ENCODE data around the gene PPRC1. TPM values are rescaled to one million over a fixed set of nuclear protein-coding genes. Genes with fewer than 3 reads are reported as not detected.

PPRC1 gene
- total and polyA plus RNA-seq, 2 experiments from 2014 or later: 43.2 to 67.5 TPM

GRCh38 chr10:102150970-102151773 lies 18.3 kb downstream of the PPRC1 start (continued):
- TF ChIP-seq ZNF462 (CRISPR knock-in tag; IDR thresholded peaks at IDR 0.05) (no peak), CTCF (conservative IDR thresholded peaks at IDR 0.05; ENCODE audit: low read depth in 2 of 2) (no peak), ZNF114 (CRISPR knock-in tag; IDR thresholded peaks at IDR 0.05) (no peak)

- H2AFZ ChIP-seq: no peak within 1 kb of the TSS
- peaks cover 22% of the 10 kb centered on the region for H3K4me1 Mint-ChIP-seq
- peaks cover 54% of the 10 kb centered on the region for H3K79me2 ChIP-seq (replicated peaks; ENCODE audit: insufficient read depth)
- no peak for TF ChIP-seq ZNF331 (CRISPR knock-in tag; IDR thresholded peaks at IDR 0.05; ENCODE audit: low read depth)
- TF ChIP-seq, protein P1, sequence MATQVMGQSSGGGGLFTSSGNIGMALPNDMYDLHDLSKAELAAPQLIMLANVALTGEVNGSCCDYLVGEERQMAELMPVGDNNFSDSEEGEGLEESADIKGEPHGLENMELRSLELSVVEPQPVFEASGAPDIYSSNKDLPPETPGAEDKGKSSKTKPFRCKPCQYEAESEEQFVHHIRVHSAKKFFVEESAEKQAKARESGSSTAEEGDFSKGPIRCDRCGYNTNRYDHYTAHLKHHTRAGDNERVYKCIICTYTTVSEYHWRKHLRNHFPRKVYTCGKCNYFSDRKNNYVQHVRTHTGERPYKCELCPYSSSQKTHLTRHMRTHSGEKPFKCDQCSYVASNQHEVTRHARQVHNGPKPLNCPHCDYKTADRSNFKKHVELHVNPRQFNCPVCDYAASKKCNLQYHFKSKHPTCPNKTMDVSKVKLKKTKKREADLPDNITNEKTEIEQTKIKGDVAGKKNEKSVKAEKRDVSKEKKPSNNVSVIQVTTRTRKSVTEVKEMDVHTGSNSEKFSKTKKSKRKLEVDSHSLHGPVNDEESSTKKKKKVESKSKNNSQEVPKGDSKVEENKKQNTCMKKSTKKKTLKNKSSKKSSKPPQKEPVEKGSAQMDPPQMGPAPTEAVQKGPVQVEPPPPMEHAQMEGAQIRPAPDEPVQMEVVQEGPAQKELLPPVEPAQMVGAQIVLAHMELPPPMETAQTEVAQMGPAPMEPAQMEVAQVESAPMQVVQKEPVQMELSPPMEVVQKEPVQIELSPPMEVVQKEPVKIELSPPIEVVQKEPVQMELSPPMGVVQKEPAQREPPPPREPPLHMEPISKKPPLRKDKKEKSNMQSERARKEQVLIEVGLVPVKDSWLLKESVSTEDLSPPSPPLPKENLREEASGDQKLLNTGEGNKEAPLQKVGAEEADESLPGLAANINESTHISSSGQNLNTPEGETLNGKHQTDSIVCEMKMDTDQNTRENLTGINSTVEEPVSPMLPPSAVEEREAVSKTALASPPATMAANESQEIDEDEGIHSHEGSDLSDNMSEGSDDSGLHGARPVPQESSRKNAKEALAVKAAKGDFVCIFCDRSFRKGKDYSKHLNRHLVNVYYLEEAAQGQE (IDR thresholded peaks at IDR 0.05; ENCODE audit: unreplicated experiment): no peak
- TF ChIP-seq CREB1 (CRISPR knock-in tag; IDR thresholded peaks at IDR 0.05; ENCODE audit: low read depth): peak; percentile 99
- no peak for TF ChIP-seq NANOG (IDR thresholded peaks at IDR 0.05; ENCODE audit: borderline replicate concordance)
- TF ChIP-seq STAT1 (IDR thresholded peaks at IDR 0.05; ENCODE audit: unreplicated experiment): no peak
- TF ChIP-seq EZH2phosphoT487 (IDR thresholded peaks at IDR 0.05; ENCODE audit: unreplicated experiment): no peak
- TF ChIP-seq POLR2AphosphoS5 (IDR thresholded peaks at IDR 0.05; ENCODE audit: low read depth): peak; percentile 98
- TF ChIP-seq EZH2 (IDR thresholded peaks at IDR 0.05; ENCODE audit: low read depth, unreplicated experiment): no peak
- TF ChIP-seq ZNF114 (CRISPR knock-in tag; IDR thresholded peaks at IDR 0.05): no peak; the same call in 1 of the 2 replicates
Observed at GRCh38 chr10:102151774-102152544, 19.1 kb downstream of the PPRC1 start, which contains the start of gene NOLC1. NOLC1 (plus strand) TSS chr10:102152389; CDS start chr10:102152411, 22 bp downstream.

More at GRCh38 chr10:102151774-102152544, 19.1 kb downstream of the PPRC1 start, which contains the start of gene NOLC1:
- Mint-ChIP-seq H3K27ac (peak within 1 kb of the TSS; percentile 99), H3K4me3 (peak within 1 kb of the TSS; percentile 96), H3K27me3 (ENCODE audit: insufficient read depth, low read depth, poor library complexity) (peaks cover 11% of the 10 kb centered on the region), H3K36me3 (ENCODE audit: low read depth) (peaks cover 92% of the 10 kb centered on the region), H3K9me3 (no peaks in the 10 kb centered on the region)
- Histone ChIP-seq H3K36me3 (ENCODE audit: insufficient read depth) (peaks cover 48% of the 10 kb centered on the region), H3K4me3 (peak within 1 kb of the TSS; percentile 84), H4K20me1 (replicated peaks; ENCODE audit: insufficient read depth) (peaks cover 59% of the 10 kb centered on the region), H3K4me2 (peak within 1 kb of the TSS; percentile 91), H3K4me1 (ENCODE audit: insufficient read depth) (peaks cover 14% of the 10 kb centered on the region), H3K27ac (ENCODE audit: low read depth) (peak within 1 kb of the TSS; percentile 98), H3F3A (replicated peaks; ENCODE audit: low read depth) (peaks cover 44% of the 10 kb centered on the region), H3K9me2 (ENCODE audit: insufficient read depth) (no peaks in the 10 kb centered on the region), H3K27me3 (ENCODE audit: insufficient read depth) (no peaks in the 10 kb centered on the region)
- peak; percentile 99 for DNase-seq (ENCODE audit: low spot score)
- peak; percentile 91 for ATAC-seq
